BLaER1 treated with 17β-estradiol and CSF1 and Interleukin-3, amounts not matched to agents 10 nM and 100 nM (cell line): Measurements from ENCODE around the gene RACGAP1.

Experiments
- H3K27ac ChIP-seq, 11 experiments: shearing (Covaris generic); formaldehyde crosslinking; 2 replicates each; pipeline ENCODE4 v1.8.1; 2022
- H3K27me3 ChIP-seq, 11 experiments: shearing (Covaris generic); formaldehyde crosslinking; 2 replicates each; pipeline ENCODE4 v1.8.1; 2022
- H3K36me3 ChIP-seq, 11 experiments: shearing (Covaris generic); formaldehyde crosslinking; 2 replicates each; pipeline ENCODE4 v1.8.1; 2022
- H3K4me1 ChIP-seq, 10 experiments: shearing (Covaris generic); formaldehyde crosslinking; 2 replicates each; pipeline ENCODE4 v1.8.1; 2022
- H3K4me2 ChIP-seq, 11 experiments: shearing (Covaris generic); formaldehyde crosslinking; 2 replicates each; pipeline ENCODE4 v1.8.1; 2022
- H3K4me3 ChIP-seq, 10 experiments: shearing (Covaris generic); formaldehyde crosslinking; 2 replicates each; pipeline ENCODE4 v1.8.1; 2022
- H3K9ac ChIP-seq, 11 experiments: shearing (Covaris generic); formaldehyde crosslinking; 2 replicates each; pipeline ENCODE4 v1.8.1; 2022
- H3K9me3 ChIP-seq, 11 experiments: shearing (Covaris generic); formaldehyde crosslinking; replicated peaks in 1 of 11; 2 replicates each; pipeline ENCODE4 v1.8.1; 2022
- H4K20me1 ChIP-seq, 11 experiments: shearing (Covaris generic); formaldehyde crosslinking; 2 replicates each; pipeline ENCODE4 v1.8.1; 2022
- Cebpa-rat ChIP-seq, 11 experiments: shearing (Covaris generic); IDR thresholded peaks; 2 replicates each; pipeline ENCODE4 v1.8.1; 2022

The RACGAP1 gene

GRCh38 chr12:50016501-50017475 is 8.5 kb downstream of the RACGAP1 start:
- H3K27ac ChIP-seq: peak overlapping the region in 4 of 11 experiments; percentile 14 to 66 (median 34); a peak in 6 of 22 replicates
- no peaks in the 10 kb centered on the region for H3K9me3 ChIP-seq
- TF ChIP-seq Cebpa-rat (IDR thresholded peaks at IDR 0.05): no peak
- H3K4me3 ChIP-seq: no peak overlapping the region
- H3K4me2 ChIP-seq: peak overlapping the region in 4 of 11 experiments; percentile 41 to 77 (median 61); a peak in 8 of 22 replicates
- peaks cover 14 to 64% (median 19%) of the 10 kb centered on the region in 10 experiments; a peak in 19 of 20 replicates for H3K4me1 ChIP-seq
- H3K27me3 ChIP-seq: no peaks in the 10 kb centered on the region
- peaks cover 10 to 90% (median 68%) of the 10 kb centered on the region in 11 experiments; a peak in 20 of 22 replicates for H3K36me3 ChIP-seq
- H3K9ac ChIP-seq: peak overlapping the region in 4 of 11 experiments; percentile 10 to 39 (median 26); a peak in 5 of 22 replicates
- peaks cover 0 to 72% (median 49%) of the 10 kb centered on the region in 11 experiments; a peak in 13 of 22 replicates for H4K20me1 ChIP-seq

- Histone ChIP-seq H3K4me2 (peak overlapping the region in 5 of 11 experiments; percentile 2 to 30 (median 7); a peak in 4 of 22 replicates), H3K9ac (no peak overlapping the region), H4K20me1 (peaks cover 0 to 54% (median 35%) of the 10 kb centered on the region in 11 experiments; a peak in 12 of 22 replicates), H3K4me1 (peaks cover 14 to 52% (median 16%) of the 10 kb centered on the region in 10 experiments; a peak in 19 of 20 replicates), H3K27ac (no peak overlapping the region), H3K4me3 (no peak overlapping the region), H3K36me3 (peaks cover 11 to 97% (median 85%) of the 10 kb centered on the region in 11 experiments; a peak in 21 of 22 replicates), H3K27me3 (no peaks in the 10 kb centered on the region), H3K9me3 (no peaks in the 10 kb centered on the region)
- TF ChIP-seq Cebpa-rat (IDR thresholded peaks at IDR 0.05): no peak
Measured at GRCh38 chr12:50014342-50014741, 11.0 kb downstream of the RACGAP1 start.

- Histone ChIP-seq H3K4me1 (peaks cover 15 to 48% (median 21%) of the 10 kb centered on the region in 10 experiments), H3K27ac (no peak overlapping the region), H3K4me2 (peak overlapping the region in 6 of 11 experiments; percentile 2 to 31 (median 10); a peak in 8 of 22 replicates), H3K9me3 (no peaks in the 10 kb centered on the region), H3K9ac (no peak overlapping the region), H4K20me1 (peaks cover 0 to 54% (median 28%) of the 10 kb centered on the region in 11 experiments; a peak in 12 of 22 replicates), H3K27me3 (no peaks in the 10 kb centered on the region), H3K4me3 (no peak overlapping the region), H3K36me3 (peaks cover 11 to 99% (median 90%) of the 10 kb centered on the region in 11 experiments; a peak in 21 of 22 replicates)
- TF ChIP-seq Cebpa-rat (IDR thresholded peaks at IDR 0.05): no peak
Measured at GRCh38 chr12:50013361-50014147, 11.7 kb downstream of the RACGAP1 start.

GRCh38 chr12:50006754-50007442 is 18.4 kb downstream of the RACGAP1 start:
- Histone ChIP-seq H3K9me3 (no peaks in the 10 kb centered on the region), H3K4me1 (peaks cover 6 to 29% (median 24%) of the 10 kb centered on the region in 10 experiments; a peak in 19 of 20 replicates), H3K4me2 (peak overlapping the region in 9 of 11 experiments; percentile 0 to 69 (median 36); a peak in 13 of 22 replicates), H3K36me3 (peaks cover 21 to 99% (median 86%) of the 10 kb centered on the region in 11 experiments; a peak in 21 of 22 replicates), H4K20me1 (peaks cover 0 to 37% (median 24%) of the 10 kb centered on the region in 11 experiments; a peak in 14 of 22 replicates), H3K9ac (no peak overlapping the region), H3K27ac (no peak overlapping the region), H3K4me3 (no peak overlapping the region), H3K27me3 (no peaks in the 10 kb centered on the region)
- no peak for TF ChIP-seq Cebpa-rat (IDR thresholded peaks at IDR 0.05)

- no peaks in the 10 kb centered on the region for H3K27me3 ChIP-seq
- H3K4me2 ChIP-seq: peak overlapping the region in 5 of 11 experiments; percentile 26 to 69 (median 40); a peak in 5 of 22 replicates
- no peak overlapping the region for H3K9ac ChIP-seq
- no peak for TF ChIP-seq Cebpa-rat (IDR thresholded peaks at IDR 0.05)
- no peak overlapping the region for H3K4me3 ChIP-seq
- peaks cover 0 to 37% (median 24%) of the 10 kb centered on the region in 11 experiments; a peak in 14 of 22 replicates for H4K20me1 ChIP-seq
- H3K4me1 ChIP-seq: peaks cover 6 to 29% (median 24%) of the 10 kb centered on the region in 10 experiments; a peak in 19 of 20 replicates
- no peak overlapping the region for H3K27ac ChIP-seq
- H3K9me3 ChIP-seq: no peaks in the 10 kb centered on the region
- peaks cover 27 to 99% (median 87%) of the 10 kb centered on the region in 11 experiments for H3K36me3 ChIP-seq
Measured at GRCh38 chr12:50006280-50006679, 19.0 kb downstream of the RACGAP1 start.

- Histone ChIP-seq H4K20me1 (peaks cover 0 to 37% (median 24%) of the 10 kb centered on the region in 11 experiments; a peak in 14 of 22 replicates), H3K27me3 (no peaks in the 10 kb centered on the region), H3K4me3 (no peak overlapping the region), H3K9ac (no peak overlapping the region), H3K4me2 (no peak overlapping the region), H3K4me1 (peaks cover 6 to 29% (median 24%) of the 10 kb centered on the region in 10 experiments; a peak in 19 of 20 replicates), H3K27ac (no peak overlapping the region), H3K9me3 (no peaks in the 10 kb centered on the region), H3K36me3 (peaks cover 38 to 99% (median 87%) of the 10 kb centered on the region in 11 experiments)
- no peak for TF ChIP-seq Cebpa-rat (IDR thresholded peaks at IDR 0.05)
Measured at GRCh38 chr12:50005175-50005574, 20.1 kb downstream of the RACGAP1 start.

- Histone ChIP-seq H3K4me2 (no peak overlapping the region), H3K9ac (no peak overlapping the region), H4K20me1 (peaks cover 0 to 37% (median 23%) of the 10 kb centered on the region in 11 experiments; a peak in 14 of 22 replicates), H3K36me3 (peaks cover 39 to 99% (median 87%) of the 10 kb centered on the region in 11 experiments), H3K4me3 (no peak overlapping the region), H3K9me3 (no peaks in the 10 kb centered on the region), H3K27me3 (no peaks in the 10 kb centered on the region), H3K4me1 (peaks cover 6 to 29% (median 24%) of the 10 kb centered on the region in 10 experiments; a peak in 19 of 20 replicates), H3K27ac (no peak overlapping the region)
- TF ChIP-seq Cebpa-rat (IDR thresholded peaks at IDR 0.05): no peak
Measured at GRCh38 chr12:50004696-50005095, 20.6 kb downstream of the RACGAP1 start.

GRCh38 chr12:50003595-50003994 is 21.7 kb downstream of the RACGAP1 start:
- Histone ChIP-seq H3K4me2 (no peak overlapping the region), H3K27me3 (no peaks in the 10 kb centered on the region), H3K9ac (no peak overlapping the region), H3K4me3 (no peak overlapping the region), H3K9me3 (no peaks in the 10 kb centered on the region), H3K27ac (no peak overlapping the region), H3K4me1 (peaks cover 6 to 25% (median 23%) of the 10 kb centered on the region in 10 experiments; a peak in 19 of 20 replicates), H4K20me1 (peaks cover 0 to 29% (median 20%) of the 10 kb centered on the region in 11 experiments; a peak in 14 of 22 replicates), H3K36me3 (peaks cover 50 to 99% (median 88%) of the 10 kb centered on the region in 11 experiments)
- TF ChIP-seq Cebpa-rat (IDR thresholded peaks at IDR 0.05): no peak
